ENCODE data around the gene CFAP47.

DNA sequence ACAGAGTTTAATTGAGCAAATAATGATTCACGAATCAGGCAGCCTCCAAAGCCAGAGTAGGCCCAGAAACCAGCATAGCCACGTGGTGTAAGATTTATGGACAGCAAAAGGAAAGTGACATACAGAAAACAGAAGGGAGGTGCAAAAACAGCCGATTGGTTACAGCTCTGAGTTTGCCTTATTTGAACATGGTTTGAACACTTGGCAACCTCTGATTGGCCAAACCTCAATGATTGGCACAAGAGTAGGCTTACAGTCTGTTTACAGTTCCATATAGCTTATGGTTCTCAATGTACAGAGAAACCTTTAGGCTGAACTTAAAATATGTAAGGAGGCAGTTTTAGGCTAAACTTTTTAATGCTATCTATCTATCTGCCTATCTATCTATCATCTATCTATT is 394.8 kb downstream of the CFAP47 start:
- TF ChIP-seq, protein P1, sequence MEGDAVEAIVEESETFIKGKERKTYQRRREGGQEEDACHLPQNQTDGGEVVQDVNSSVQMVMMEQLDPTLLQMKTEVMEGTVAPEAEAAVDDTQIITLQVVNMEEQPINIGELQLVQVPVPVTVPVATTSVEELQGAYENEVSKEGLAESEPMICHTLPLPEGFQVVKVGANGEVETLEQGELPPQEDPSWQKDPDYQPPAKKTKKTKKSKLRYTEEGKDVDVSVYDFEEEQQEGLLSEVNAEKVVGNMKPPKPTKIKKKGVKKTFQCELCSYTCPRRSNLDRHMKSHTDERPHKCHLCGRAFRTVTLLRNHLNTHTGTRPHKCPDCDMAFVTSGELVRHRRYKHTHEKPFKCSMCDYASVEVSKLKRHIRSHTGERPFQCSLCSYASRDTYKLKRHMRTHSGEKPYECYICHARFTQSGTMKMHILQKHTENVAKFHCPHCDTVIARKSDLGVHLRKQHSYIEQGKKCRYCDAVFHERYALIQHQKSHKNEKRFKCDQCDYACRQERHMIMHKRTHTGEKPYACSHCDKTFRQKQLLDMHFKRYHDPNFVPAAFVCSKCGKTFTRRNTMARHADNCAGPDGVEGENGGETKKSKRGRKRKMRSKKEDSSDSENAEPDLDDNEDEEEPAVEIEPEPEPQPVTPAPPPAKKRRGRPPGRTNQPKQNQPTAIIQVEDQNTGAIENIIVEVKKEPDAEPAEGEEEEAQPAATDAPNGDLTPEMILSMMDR (IDR thresholded peaks at IDR 0.05): no peak
- no peak for TF ChIP-seq POLR2A (IDR thresholded peaks at IDR 0.05)

Data from stomach (tissue), 4 donors.